H1 (cell line): Measurements from ENCODE around the gene WASL. TPM values are rescaled to one million over a fixed set of nuclear protein-coding genes. Genes with fewer than 3 reads are reported as not detected.

ENCODE experiments used
- CHD1 ChIP-seq: IDR thresholded peaks from 2 replicates; pipeline ENCODE4 v1.6.1; 2012; ENCODE audit warnings: low read depth, low read length, improper control_type of control experiment
- KDM5A ChIP-seq: fragments of 200-600 bp; IDR thresholded peaks from 2 replicates; pipeline ENCODE4 v1.7.1; 2012; ENCODE audit warnings: mild to moderate bottlenecking, low read length, inconsistent platforms, mixed read lengths
- POLR2A ChIP-seq, 2 experiments: IDR thresholded peaks; 1 replicate in 1 of 2; 2 replicates in 1 of 2; pipeline ENCODE4 v1.6.1; 2011; ENCODE audit warnings: low read depth in 2 of 2, low read length in 2 of 2, mild to moderate bottlenecking in 2 of 2; ENCODE audit errors: control extremely low read depth in 1 of 2
- SP1 ChIP-seq: IDR thresholded peaks from 2 replicates; pipeline ENCODE4 v1.6.1; 2011; ENCODE audit warnings: low read depth, low read length
- SP4 ChIP-seq: IDR thresholded peaks from 2 replicates; pipeline ENCODE4 v1.6.1; 2012; ENCODE audit warnings: low read length, inconsistent platforms
- polyA plus RNA-seq, 7 experiments: library from polyadenylated mRNA; depleted of rRNA in 3 of 7; stranded (reverse) in 5 of 7; unstranded in 2 of 7; fragments of >200 nt in 5 of 7; fragments of 200-250 nt in 2 of 7; gene quantifications; 1 replicate in 5 of 7; 2 replicates in 1 of 7; 4 replicates in 1 of 7; pipeline versions ENCODE4 v1.2.1 to v1.2.3, GENCODE V29; 2011 to 2013; ENCODE audit warnings: missing spikeins in 2 of 7, mixed read lengths in 2 of 7
- total RNA-seq: library from RNA; stranded (reverse); fragmentation: NEBNext Ultra II Directional; extraction: Animal tissue kit (Norgen Biotek cat#: 25700); gene quantifications from 2 replicates; pipeline ENCODE4 v1.2.1, GENCODE V29; 2021

The WASL gene
- total and polyA plus RNA-seq, 2 of the 8 experiments (the other 6 are each of a cell fraction or from before 2014, with no cell fraction given): 7.7 to 38.9 TPM

DNA sequence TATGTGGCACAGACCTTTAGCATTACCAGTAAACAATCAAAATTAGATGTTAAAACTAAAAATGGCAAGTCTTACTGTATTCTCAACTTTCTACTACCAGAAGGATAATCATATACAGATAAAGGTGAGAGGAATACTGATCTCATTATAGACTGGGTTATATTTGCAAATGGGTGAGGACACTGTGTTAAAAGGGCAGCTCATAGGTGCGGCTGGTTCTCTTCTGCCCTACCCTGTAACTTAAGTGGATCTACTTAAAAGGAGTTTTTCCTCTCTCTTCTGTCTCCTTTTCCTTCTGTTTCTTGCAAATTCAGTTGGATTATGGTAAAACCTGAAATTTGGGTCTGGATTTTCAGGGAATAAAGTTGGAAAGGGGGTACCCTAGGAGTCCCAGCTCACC is 33.0 kb downstream of the WASL start (continued):
- TF ChIP-seq POLR2A (IDR thresholded peaks at IDR 0.05; ENCODE audit: control extremely low read depth in 1 of 2, low read depth in 2 of 2, low read length in 2 of 2) (no peak), SP4 (no peak), KDM5A (no peak), SP1 (no peak), CHD1 (no peak)
